HEK293T (cell line): ENCODE results near the gene HDAC10.

Experiments used
- ARNT ChIP-seq: fragments of 450-650 bp; IDR thresholded peaks from 2 replicates; pipeline ENCODE4 v1.6.1; 2017; ENCODE audit warnings: mild to moderate bottlenecking
- BHLHE40 ChIP-seq: fragments of 450-650 bp; IDR thresholded peaks from 2 replicates; pipeline ENCODE4 v1.6.1; 2016; ENCODE audit warnings: mild to moderate bottlenecking, moderate library complexity, borderline replicate concordance
- CTBP1 ChIP-seq: fragments of 450-650 bp; IDR thresholded peaks from 2 replicates; pipeline ENCODE4 v1.6.1; 2016; ENCODE audit warnings: borderline replicate concordance
- ELF4 ChIP-seq: fragments of 450-650 bp; IDR thresholded peaks from 2 replicates; pipeline ENCODE4 v1.6.1; 2017; ENCODE audit warnings: antibody characterized with exemption
- FOXA1 ChIP-seq: fragments of 450-650 bp; IDR thresholded peaks from 2 replicates; pipeline ENCODE4 v1.6.1; 2016; ENCODE audit warnings: mild to moderate bottlenecking
- FOXM1 ChIP-seq: fragments of 450-650 bp; IDR thresholded peaks from 2 replicates; pipeline ENCODE4 v1.6.1; 2017; ENCODE audit warnings: mild to moderate bottlenecking, borderline replicate concordance
- LEF1 ChIP-seq: fragments of 450-650 bp; IDR thresholded peaks from 2 replicates; pipeline ENCODE4 v1.6.1; 2017; ENCODE audit warnings: mild to moderate bottlenecking, borderline replicate concordance
- TF ChIP-seq, protein P1 (sequence below): fragments of 450-650 bp; IDR thresholded peaks from 2 replicates; pipeline ENCODE4 v1.6.1; 2016

GRCh38 chr22:50248196-50249081 lies 2.6 kb downstream of the HDAC10 start:
- TF ChIP-seq ARNT (no peak), BHLHE40 (no peak), ELF4 (no peak), LEF1 (no peak), FOXA1 (no peak), CTBP1 (no peak), FOXM1 (no peak)
- TF ChIP-seq, protein P1, sequence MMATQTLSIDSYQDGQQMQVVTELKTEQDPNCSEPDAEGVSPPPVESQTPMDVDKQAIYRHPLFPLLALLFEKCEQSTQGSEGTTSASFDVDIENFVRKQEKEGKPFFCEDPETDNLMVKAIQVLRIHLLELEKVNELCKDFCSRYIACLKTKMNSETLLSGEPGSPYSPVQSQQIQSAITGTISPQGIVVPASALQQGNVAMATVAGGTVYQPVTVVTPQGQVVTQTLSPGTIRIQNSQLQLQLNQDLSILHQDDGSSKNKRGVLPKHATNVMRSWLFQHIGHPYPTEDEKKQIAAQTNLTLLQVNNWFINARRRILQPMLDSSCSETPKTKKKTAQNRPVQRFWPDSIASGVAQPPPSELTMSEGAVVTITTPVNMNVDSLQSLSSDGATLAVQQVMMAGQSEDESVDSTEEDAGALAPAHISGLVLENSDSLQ, result no peak
